ENCODE measurements around the gene UPP2.

UPP2 gene

DNA sequence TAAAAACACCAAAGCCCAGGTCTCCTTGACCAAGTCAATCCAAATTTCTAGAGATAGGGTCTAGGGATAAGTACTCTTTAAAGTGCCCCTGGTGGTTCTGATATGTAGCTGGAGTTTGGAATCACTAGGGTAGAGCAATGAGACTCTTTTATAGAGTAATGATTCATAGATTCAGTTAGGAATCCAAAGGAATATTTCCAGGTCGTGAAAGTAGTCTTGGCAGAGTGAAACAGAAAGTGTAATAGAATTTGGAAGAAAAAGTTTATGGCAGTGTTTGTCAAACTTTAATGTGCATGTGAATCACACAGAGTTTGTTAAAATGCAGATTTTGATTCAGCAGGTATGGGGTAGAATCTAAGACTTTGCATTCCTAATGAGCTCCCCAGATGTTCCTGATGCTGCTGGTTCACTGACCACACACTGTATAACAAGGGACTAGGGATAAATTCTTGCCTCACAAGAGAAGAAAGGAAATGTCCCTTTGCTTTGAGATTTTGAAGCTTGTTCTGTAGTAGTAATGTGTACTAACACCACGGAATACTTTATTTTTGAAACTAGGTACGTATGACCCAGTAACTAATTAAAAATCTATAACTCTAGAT, 1.8 kb downstream of the UPP2 start:
- Histone ChIP-seq H3K27ac (no peak overlapping the region), H3K4me3 (no peak overlapping the region)

DNA sequence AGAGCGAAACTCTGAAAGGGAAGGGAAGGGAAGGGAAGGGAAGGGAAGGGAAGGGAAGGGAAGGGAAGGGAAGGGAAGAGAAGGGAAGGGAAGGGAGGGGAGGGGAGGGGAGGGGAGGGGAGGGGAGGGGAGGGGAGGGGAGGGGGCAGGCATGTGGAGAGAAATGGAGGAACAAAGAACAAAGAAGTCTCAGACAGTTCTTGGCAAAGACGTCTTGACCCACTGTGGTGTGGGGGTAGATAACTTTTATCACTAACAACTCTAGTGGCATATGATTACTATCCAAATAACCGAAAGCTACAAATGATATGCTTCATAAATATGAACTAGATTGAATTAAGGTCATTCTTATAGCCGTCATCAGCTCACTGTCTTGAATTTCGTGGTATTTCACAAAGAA, 3.2 kb downstream of the UPP2 start:
- Histone ChIP-seq H3K4me3 (no peak overlapping the region), H3K27ac (no peak overlapping the region)

DNA sequence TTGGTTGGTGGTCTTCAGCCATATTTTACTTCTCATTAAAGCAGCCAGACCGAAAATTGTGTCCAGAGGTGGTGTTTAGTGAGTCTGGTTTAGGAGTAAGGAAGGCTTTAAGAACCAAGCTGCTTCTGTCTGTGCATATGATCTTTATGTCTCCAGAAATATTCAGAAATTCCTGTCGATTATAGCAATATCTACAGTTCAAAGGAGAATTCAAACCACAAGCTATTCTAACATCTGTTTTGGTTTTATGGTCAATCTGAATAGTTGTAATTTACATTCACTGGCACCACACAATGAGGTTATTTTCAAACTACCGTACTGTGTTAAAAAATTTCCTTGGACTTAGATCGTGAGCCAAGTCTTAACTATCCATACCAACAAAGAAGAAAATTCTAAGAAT, 11.3 kb downstream of the UPP2 start:
- Histone ChIP-seq H3K4me3 (no peak overlapping the region), H3K27ac (no peak overlapping the region)

DNA sequence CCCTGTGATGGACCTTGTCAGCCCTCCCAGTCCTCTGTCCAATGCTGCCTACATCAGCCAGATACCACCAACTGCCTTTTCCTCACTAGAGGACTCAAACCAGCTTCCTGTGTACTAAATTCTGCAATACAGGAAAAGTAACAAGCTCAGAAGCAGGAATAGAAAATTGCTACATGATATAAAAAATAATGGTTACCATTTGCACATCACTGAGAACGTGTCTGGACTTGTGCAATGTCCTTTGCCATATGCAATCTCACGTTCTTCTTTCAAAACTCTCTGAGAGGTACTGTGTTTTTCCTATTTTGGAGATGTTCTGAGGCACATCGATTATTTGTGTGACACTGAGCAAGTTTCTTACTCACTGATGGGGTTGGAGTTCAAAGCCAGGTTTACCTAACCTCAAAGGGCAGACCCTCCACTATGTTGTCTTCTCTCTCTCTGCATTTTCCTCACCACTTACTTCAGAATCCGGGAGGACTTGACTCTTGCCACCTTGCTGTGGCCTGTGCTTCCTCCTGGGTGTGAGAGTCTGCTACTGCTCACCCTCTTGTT, 12.1 kb downstream of the UPP2 start:
- Histone ChIP-seq H3K27ac (peak overlapping the region in 1 of 21 experiments; percentile 6), H3K4me3 (no peak overlapping the region)

DNA sequence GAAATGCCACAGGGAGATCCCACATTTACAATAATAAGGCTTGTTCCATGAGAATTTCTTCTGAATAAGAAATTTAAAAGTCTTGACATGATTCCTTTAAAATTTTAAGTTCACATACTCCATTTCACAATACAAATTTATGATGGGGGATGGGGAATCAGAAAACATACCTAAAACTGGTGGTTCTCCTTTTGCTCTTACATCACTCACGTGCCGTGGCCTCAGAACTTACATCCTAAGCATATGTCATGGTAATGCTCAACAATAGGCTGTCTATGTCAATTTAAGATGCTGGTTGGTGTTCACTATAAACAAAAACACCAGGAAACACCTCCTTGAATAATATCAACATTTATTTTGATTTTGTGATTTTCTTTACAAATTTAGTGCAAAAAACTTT, 12.8 kb downstream of the UPP2 start:
- Histone ChIP-seq H3K4me3 (no peak overlapping the region), H3K27ac (no peak overlapping the region)

DNA sequence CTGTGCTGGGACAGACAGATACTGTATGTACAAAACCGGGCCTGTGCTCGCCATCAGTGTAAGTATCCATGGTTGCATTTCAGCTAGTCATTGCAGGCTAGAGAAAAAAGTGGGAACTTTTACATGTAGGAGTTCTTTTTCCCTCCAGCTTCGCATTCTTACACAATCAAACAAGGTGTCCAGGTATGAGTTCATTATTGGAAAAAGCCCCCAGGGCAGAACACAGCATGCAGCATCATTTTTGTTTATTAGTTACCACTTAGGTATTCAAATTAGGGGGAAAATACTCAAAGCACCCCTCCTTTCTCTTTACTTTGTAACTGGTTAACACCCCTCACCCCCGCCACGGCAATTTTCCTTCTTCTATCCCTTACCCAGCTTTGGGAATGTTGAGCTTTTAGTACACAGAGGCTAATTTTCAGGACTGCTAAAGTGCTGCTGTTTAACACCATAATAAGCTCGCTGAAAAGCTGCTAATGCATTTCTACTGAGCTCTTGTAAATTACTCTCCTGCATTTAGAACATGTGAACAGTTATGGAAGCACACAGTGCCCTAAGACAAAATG, 13.6 kb downstream of the UPP2 start:
- Histone ChIP-seq H3K27ac (peak overlapping the region in 1 of 21 experiments; percentile 32), H3K4me3 (no peak overlapping the region)

DNA sequence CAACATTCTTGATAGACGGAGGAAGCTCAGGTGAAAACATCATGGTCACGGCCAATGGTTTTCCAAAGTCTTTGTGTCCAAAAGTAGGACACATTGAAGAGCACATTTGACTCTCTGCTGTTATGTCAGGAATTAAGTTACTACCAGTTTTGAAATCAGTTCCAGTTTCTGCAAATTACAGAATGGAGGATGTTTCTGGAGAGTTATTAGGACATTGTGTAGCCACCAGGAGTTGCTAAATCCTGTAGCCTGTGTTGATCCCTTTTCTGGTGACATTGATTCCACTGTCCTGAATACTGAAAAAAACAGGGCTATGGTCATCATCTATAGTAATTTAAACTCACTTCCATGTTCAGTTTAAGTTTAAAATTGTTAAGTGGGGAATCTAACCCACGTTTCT, 15.3 kb downstream of the UPP2 start:
- no peak overlapping the region for H3K4me3 ChIP-seq
- H3K27ac ChIP-seq = no peak overlapping the region

DNA sequence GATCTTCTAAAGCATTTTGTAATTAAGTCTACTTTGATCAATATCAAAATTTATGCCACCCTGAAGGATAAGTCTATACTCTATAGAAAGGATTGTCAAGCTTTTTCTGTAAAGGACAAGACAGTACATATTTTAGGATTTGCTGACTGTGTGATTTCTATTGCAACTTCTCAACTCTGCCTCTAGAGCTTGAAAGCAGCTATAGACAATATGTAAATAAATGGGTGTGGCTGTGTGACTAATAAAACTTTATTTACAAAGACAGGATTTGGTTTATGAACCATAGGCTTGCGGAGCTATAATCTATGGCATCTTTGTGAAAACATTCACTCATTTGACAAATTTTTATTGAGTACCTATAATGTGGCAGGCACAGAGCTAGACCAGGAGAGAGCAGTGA, 18.4 kb downstream of the UPP2 start:
- Histone ChIP-seq H3K4me3 (no peak overlapping the region), H3K27ac (no peak overlapping the region)

DNA sequence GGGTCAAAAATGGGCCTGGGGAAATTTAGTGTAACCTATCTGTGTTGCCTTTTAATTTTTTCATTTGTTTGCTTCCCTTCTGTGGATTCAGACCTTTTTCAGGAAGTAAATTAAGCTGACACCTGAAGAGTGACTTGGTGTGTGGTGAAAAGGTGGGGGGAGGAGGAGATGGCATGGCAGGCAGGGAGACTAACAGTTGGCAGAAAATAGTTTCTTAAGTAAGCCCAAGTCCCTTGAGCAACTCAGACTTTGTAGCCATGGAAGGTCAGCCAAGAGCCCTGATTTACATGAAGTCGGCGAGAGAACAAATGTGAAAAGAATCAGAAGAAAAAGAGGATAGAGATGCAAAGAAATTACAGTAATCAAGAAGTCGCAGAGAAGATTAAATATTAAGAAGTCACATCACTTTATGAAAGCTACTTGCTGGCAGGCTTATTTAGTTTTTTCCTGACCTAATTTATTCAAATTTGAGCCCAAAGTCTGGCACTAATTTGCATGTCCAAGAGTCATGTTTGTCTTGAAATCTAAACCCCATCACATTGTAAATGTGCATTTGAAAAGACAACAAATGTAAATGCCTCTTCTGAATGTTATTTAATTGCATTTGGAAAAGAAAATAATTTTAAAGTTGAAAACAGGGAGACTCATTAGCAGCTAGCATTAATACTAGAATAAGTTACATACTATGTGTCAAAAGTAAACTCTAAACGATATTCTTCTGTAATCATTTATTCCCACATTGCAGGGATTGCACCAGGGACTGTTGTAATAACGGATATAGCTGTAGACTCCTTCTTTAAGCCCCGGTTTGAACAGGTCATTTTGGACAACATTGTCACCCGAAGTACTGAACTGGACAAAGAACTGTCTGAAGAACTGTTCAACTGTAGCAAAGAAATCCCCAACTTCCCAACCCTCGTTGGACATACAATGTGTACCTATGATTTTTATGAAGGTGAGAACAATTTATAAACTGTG, 19.3 kb downstream of the UPP2 start:
- H3K4me3 ChIP-seq = no peak overlapping the region
- no peak overlapping the region for H3K27ac ChIP-seq

DNA sequence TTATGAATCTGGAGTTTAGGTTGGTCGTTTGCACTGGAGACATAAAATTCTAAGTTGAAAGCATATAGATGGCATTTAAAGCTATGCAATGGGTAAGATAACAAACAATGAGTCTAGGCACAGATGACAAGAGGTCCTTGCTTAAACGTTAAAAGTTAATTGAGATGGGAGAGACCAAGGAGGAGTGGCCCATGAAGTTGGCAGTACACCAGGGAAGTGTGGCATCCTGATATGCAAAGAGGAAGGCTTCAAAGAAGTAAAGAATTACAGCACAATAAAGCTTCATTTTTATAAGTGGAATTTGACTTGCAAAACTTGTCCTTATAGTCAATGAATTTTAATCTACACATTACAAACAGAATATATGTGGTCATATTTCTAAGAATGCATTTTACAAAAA, 23.2 kb downstream of the UPP2 start:
- Histone ChIP-seq H3K4me3 (no peak overlapping the region), H3K27ac (no peak overlapping the region)

DNA sequence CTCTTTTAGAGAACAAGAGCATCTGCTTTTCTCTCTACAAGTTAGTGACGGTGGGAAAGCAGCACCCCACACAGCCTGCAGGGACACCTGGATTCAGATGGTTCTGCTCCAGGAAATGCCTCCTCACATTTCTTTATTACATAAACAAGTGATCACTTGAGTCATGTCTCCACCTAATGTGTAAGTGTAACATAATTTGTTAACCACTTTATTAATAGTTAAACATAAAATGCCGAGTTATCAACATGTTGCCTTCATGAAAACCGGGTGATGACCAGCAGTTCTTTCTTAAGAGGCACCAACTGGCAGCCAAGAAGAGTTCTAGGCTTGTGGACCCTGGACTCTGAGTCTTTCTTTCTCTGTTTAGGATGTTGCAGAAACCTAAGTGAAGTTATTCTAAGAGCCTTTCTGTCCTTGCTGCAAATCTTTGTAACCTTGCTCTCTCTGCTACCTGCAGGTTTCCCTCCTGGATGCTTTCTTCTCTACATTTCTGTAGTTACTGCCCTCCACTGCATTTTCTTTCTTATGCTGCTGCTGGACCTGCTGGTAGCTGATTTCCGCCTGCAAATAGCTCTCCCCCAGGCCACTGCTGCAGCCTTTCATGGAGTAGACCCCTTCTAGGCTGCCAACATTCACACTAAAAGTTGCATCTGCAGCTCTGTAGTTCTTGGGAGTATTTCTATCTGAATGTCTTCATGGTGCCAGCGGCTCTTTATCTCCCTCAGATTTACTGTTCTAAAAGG, 24.3 kb downstream of the UPP2 start:
- Histone ChIP-seq H3K27ac (no peak overlapping the region), H3K4me3 (no peak overlapping the region)

DNA sequence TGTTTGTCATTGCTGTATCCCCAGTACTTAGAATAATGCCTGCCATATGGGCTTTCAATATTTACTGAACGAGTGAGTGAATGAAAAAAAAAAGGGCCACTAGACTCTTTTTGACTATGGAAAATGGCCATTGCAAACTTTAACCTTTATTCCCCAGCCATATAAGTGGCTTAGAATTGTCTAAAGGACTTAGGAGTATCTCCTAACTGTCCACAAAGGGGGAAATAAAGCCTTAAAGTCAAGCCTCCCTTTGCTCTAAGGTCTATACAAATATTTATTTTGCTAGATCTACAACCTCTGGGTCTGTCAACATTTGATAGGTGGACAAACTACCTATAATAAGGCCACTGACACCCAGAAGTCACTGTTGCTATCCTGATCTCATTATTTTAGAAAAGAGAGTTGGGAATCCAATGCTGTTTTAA, 25.7 kb downstream of the UPP2 start:
- no peak overlapping the region for H3K27ac ChIP-seq
- H3K4me3 ChIP-seq = no peak overlapping the region

DNA sequence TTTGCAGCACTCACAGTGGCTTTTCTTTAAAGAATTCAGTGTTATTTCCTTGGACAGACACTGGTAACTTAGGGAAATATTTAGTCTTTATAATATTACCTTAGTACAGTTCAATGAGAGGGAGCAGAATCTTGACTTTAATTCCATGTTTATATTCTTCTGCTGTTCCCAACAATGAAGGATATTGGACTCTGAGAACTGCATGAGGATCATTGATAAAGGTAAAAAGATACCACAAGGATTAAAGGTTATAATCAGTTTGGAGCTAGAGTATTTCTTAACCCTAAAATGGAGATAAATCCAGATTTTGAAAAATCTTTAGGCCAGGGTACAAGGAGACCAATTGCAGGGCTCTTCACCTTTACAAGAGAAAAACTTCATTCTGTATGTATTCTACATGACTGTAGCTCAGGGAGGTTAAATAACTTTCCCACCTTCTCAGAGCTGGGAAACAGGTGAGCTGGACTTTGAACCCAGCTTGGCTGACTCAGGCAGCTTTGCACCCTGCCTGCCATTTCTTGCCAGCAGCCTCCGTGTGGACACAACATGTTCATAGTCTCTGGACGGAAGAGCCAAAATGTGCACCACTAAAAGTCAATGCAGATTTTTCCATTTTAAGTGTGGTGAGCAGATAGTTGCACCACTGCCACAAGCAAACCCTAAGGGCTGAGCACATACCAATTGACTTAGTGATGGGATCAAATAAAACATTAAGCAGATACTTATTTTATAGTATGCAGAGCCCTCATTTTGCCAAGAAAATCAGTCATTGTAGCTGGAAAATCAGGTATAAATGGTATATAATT, 26.7 kb downstream of the UPP2 start:
- H3K4me3 ChIP-seq = no peak overlapping the region
- no peak overlapping the region for H3K27ac ChIP-seq

DNA sequence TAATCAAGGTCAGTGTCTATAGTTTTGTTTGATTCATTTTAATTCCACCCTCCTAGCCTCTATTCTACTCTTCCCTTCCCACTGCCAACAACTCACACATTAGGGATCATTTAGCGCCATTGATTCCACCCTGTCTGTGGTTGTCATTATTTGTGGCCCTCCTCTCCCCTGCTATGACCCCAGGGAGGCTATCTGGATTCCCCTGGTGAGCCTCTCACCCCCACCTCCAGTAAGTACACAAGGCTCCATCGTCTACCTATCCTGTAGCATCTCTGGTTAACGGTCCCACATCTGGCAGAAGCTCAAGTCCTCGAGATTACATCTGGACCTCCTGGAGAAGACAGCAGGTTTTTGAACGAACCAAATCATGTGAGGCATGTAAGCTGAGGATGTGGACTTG, 27.4 kb downstream of the UPP2 start:
- Histone ChIP-seq H3K4me3 (no peak overlapping the region), H3K27ac (no peak overlapping the region)

DNA sequence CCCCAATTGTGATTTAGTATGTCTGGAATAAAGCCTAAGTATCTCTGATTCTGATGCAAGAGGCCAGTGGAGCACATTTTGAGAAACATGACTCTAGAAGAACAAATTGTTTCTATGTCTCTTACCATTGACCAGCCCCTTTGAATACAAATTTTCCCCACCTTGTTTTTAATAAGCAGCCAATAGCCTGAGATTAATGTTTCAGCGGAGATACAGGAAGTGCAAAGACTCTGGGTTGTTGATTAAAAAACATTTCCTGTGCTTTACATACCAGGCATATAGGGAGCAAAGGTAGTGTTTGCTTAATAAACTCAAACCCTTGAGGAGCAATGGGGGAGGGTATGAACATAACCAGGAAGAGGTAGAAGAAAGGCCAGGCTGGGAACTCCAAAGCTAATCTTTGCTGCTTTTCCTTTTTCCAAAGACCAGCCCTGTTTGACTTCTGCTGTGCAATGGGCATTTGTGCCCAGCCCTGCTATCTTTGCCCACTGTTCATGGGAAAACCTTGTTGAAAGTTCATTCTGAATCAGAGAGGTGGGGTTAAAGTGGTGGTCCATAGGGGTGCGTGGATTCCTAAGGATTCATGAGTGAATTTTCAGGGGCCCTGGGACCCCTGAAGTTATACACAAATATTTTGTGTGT, 29.3 kb downstream of the UPP2 start:
- Histone ChIP-seq H3K4me3 (no peak overlapping the region), H3K27ac (no peak overlapping the region)

DNA sequence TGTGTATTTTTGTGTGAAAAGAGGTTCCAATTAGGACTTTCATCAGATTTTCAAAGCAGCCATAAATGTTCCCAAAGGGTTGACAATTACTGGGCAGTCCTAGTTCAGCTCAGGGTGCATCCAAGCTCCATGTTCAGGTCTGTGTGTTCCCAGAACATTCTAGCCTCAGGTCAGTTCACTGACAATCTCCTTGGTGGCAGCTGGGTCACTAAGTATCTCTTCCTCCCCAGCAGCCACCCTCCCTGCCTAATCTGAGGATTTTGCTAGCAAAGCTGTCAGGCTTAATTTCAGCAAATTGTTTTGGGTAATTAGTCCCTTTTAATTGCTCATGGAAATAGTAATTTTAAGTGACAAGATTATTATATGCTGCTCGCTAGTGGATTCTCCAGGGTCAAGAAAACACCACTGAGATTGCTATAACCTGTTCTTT, 29.8 kb downstream of the UPP2 start:
- Histone ChIP-seq H3K27ac (no peak overlapping the region), H3K4me3 (no peak overlapping the region)

DNA sequence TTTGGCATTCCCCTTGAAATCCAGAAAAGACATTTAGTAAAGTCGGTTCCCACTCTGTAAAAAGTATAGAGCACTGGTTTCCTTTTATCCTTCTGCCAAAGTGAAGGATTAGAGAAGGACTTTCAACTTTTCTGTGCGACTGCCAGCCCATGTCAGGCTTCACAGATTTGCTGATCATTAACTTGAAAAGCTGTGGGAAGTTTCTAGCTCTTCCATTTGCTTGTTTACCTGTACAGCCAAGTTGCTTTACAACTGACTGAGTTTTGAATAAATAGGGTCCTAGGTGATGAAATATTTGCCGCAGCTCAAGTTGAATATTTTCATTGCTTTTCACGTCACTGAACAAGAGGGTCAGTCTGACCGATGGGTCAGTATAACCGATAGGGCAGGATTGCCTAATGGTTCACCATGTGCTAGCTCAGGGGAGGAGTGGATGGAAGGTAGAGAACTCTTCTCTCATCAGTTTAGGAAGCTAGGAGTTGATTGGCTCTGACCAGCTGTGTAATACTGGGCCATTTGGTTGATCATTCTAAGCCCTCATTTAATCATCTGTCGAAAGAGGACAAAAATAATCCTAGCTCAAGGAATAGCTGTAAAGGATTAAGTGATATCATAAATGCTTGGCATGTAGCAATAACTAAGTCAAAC, 30.4 kb downstream of the UPP2 start:
- Histone ChIP-seq H3K27ac (no peak overlapping the region), H3K4me3 (no peak overlapping the region)

DNA sequence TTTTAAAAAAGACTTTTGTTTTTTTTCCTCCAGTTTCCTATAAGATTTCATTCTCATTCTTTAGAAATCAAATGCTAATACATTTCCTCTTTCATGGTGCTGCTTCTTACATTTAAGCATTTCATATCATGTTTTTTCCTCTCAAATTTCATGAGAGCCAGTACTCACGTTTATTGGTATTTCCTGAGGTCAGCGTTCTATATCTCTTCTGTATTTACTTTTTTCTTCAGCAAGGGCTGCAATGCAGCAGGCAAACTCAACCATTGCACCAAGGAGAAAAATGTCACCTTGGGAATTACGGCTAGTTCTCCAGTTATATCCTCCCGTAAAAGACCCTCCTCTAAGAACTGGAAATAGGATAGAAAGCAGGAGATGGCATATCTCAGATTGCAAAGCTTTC, 32.4 kb downstream of the UPP2 start:
- no peak overlapping the region for H3K4me3 ChIP-seq
- H3K27ac ChIP-seq = no peak overlapping the region
